Lower leg skin (tissue), 3 donors: ENCODE results near the gene MYT1.

Source experiments
- POLR2A ChIP-seq, 2 donors: fragments of 450-650 bp; IDR thresholded peaks; one replicate each; pipeline ENCODE4 v1.6.1; 2016 to 2017; ENCODE audit warnings: antibody characterized with exemption in 2 of 2, mild to moderate bottlenecking in 1 of 2, moderate library complexity in 1 of 2
- TF ChIP-seq, protein P1 (sequence below), 3 donors: fragments of 450-650 bp; IDR thresholded peaks; one replicate each; pipeline ENCODE4 v1.5.1; 2016; ENCODE audit warnings: antibody characterized with exemption in 3 of 3, mild to moderate bottlenecking in 3 of 3, moderate library complexity in 2 of 3

DNA sequence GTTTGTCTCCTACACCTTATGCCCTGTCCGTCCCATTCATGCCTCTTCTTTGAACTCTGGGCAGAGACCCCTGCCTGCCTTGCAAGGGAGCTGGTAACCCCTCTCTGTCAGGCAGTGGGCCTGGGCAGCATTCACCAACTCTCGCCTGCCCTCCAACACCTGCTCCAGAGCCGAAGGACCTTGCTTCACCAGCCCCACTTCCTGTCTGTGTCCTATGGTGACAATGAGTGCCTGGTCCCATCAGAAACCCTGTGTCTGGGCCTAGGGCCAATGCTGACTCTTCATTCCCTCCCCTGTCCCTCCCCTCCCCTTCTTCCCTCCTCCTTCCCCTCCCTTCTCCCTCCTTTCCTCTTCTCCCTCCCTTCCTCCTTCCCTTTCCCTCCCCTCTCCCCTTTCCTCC lies 68.5 kb downstream of the MYT1 start:
- TF ChIP-seq, protein P1, sequence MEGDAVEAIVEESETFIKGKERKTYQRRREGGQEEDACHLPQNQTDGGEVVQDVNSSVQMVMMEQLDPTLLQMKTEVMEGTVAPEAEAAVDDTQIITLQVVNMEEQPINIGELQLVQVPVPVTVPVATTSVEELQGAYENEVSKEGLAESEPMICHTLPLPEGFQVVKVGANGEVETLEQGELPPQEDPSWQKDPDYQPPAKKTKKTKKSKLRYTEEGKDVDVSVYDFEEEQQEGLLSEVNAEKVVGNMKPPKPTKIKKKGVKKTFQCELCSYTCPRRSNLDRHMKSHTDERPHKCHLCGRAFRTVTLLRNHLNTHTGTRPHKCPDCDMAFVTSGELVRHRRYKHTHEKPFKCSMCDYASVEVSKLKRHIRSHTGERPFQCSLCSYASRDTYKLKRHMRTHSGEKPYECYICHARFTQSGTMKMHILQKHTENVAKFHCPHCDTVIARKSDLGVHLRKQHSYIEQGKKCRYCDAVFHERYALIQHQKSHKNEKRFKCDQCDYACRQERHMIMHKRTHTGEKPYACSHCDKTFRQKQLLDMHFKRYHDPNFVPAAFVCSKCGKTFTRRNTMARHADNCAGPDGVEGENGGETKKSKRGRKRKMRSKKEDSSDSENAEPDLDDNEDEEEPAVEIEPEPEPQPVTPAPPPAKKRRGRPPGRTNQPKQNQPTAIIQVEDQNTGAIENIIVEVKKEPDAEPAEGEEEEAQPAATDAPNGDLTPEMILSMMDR (IDR thresholded peaks at IDR 0.05): no peak
- no peak for TF ChIP-seq POLR2A (IDR thresholded peaks at IDR 0.05)
